Measurements from ENCODE around the gene ZNF362.
"Not testable (repeated sequence)": the region's sequence is repeated elsewhere in the genome, so short reads cannot be mapped to it uniquely, and the experiment has no call there.

ZNF362 gene

DNA sequence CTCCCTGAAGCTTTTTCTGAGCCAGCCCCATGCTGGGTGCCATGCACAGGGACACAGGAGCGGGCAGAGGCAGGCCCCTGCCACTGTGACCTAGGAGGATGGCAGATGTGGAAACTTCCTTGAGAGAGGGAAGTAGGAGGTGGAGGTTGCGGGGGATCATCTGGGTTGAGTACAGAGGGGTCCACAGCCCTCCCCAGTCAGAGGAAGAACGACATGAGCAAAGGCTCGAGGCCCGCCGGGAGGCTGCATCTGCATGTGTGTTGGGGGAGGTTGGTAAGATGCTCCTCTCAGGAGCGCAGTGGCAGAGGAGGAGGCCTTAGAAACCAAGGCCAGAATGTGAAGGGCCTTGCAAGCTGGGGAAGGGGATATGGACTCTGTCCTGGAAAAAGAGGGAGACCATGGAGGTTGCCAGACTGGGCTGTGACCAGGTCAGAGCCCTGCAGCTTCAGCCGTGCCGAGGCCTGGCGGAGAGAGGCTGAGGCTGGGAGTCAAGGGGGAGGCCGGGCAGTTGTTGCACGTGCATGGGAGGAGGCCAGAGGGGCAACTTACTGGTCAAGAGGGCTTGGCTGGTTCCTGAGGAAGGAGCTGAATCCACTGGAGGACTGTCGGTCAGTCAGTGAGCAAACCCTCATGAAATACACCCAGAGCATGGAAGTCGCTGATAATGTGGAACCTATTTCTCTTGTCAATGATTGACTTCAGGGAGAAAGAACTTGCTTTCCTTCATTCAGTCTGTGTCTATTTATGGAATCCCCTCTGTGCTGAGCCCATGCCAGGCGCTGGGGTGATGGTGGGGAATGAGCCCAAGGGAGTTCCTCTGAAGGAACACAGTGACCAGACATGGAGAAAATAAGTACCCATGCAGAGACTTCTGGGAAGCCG is 32.9 kb downstream of the ZNF362 start:
- no peak for DNase-seq

DNA sequence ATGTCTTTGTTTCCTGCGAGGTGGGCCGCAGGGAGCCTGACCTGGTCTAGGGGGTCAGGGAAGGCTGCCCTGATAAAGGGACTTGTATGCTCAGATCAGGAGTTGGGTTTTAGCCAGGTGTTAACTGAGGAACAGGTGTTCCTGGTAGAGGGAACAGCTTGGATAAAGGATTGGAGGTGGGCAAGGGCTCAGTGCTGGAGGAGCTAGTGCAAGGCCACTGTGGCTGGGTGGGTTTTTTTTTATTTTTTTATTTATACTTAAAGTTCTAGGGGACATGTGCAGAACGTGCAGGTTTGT is 33.5 kb downstream of the ZNF362 start:
- no peak for DNase-seq

DNA sequence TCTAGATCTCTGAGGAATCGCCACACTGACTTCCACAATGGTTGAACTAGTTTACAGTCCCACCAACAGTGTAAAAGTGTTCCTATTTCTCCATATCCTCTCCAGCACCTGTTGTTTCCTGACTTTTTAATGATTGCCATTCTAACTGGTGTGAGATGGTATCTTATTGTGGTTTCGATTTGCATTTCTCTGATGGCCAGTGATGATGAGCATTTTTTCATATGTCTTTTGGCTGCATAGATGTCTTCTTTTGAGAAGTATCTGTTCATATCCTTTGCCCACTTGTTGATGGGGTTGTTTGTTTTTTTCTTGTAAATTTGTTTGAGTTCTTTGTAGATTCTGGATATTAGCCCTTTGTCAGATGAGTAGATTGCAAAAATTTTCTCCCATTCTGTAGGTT is 34.3 kb downstream of the ZNF362 start:
- not testable (repeated sequence) for DNase-seq

DNA sequence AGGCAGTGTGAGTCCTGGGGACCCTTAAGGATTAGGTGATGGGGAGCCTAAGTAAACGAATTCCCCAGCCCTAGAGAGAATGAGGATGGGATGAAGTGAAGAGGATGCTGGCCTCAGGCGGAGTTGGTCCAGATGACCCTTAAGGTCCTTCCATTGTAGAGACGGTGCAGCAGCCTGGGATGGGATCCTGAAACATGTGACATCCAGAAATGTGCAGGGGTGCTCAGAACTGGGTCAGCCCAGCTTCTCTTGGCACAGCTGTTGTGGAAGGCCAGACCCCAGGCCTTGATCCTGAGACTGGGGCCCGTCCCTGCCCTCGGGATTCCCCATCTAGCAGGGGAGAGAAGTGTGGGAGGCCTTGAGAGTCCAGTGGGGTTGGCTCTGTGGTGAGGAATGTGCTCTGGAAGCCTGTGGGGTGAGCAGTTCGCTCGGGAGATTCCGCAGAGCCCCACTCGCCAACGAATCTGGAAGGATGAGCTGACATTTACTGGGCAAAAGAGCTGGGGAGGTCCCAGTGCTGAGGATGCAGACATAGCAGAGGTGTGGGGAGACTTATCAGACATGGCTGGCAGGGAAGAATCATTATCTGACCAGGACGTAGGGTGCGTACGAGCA is 36.5 kb downstream of the ZNF362 start:
- DNase-seq: no peak

DNA sequence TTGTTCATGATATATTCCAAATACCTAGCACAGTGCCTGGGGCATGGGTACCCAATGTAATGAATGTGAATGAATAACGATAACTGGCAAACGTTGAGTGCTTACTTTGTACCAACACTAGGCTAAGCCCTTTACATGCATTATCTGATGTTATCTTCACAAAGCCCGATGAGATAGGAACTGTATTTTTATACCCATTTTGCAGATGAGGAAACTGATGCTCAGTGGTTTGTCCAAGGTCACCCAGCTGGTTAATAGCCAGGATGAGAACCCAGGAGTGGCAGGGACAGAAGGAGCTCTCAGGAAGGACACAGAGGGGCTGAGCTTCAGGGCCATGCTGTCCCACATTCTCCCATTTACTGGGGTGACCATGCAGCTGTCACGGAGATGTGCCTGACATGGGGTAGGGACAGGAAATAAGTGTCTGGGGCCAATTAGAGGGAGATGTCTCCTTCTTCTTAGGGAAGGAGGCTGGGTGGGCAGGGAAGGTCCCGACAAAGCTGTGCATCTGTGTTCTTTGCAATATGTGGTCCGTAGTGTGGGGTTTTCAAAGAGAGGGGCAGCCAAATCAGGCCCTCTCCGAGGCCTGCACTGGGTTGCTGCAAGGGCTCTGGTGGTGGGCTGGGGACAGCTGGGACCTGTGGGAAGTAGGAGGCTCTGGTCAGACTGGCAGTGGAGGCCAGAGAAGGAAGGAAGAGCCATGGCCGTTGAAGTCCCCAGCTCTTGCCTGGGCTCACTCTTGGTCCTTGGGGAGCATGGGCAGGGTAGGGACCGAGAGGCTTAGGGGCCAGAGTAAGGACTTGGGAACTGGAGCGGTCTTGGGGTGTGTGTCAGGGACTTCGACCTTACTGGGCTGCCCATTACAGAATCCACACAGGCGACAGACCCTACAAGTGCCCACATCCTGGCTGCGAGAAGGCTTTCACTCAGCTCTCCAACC is 38.0 kb downstream of the ZNF362 start:
- no peak for DNase-seq

DNA sequence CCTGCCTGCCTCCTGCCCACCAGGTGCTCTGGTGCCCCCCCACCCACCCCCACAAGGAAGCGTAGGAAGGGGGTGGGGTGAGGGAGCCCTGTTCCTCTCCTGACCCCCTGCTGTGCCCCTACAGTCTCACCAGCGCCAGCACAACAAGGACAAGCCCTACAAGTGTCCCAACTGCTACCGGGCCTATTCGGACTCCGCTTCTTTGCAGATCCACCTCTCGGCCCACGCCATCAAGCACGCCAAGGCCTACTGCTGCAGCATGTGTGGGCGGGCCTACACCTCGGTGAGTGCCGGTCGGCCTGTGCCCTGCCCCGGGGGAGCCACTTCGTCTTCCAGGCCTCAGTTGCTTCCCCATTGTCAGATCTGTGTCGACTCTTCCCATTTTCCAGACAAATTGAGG is 38.7 kb downstream of the ZNF362 start:
- no peak for DNase-seq

DNA sequence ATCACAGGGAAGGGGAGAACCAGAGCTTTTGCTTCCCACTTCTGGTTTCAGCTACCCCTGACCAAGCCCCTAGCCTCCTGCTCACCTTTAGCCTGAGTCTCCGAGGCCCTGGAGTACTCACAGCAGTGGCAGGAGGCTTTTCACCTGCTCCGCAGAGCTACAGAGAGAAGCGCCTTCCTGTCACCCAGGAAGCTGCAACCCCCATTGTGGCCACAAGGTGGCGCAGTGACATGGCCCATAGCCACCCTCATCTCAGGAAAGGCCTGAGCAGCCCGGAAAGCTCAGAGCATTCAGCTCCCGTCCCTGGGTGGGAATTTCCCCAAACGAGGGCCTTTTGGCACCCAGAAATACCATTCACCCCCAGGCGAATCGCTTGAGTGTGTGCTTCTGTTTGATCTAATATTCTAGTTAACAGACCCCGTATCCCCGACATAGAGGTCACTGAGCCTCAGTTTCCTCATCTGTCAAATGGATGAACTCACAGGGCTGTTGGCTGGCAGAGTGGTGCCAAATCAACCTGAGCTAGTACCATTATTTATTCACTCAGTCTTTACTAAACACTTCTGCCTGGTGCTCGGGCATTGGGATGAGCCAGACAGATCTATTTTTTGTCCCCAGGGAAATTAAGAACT is 39.3 kb downstream of the ZNF362 start:
- peak; percentile 84 for DNase-seq

DNA sequence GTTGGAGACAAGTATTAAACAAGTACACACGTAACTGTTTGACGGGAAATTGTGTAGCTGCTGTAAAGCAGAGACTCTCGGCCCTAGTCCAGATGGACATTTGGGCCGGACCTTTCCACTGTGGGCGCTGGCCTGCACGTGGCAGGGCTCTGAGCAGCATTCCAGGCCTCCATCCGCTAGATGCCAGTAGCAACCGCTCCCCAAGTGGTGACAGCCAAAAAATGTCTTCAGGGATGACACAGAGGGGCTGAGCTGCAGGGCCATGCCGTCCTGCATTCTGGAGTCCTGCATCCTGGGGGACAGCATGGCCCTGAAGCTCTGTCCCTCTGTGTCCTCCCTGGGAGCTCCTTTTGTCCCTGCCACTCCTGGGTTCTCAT is 39.8 kb downstream of the ZNF362 start:
- no peak for DNase-seq

DNA sequence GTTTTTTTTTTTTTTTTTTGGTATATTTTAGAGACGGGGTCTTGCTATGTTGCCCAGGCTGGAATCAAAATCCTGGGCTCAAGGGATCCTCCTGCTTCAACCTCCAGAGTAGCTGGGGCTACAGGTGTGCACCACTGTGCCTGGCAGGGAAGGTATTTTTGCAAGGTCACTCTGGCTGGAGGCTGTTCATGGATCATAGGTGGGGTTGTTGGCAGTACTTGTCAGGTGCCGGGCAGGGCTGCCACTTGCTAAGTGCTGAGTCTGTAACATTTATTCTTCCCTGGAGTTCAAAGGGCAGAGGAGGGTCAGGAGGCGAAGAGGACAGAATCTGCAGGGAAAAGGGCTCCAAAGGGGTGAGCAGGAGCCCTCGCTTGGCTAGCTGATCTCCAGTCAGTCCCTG is 40.5 kb downstream of the ZNF362 start:
- no peak for DNase-seq

DNA sequence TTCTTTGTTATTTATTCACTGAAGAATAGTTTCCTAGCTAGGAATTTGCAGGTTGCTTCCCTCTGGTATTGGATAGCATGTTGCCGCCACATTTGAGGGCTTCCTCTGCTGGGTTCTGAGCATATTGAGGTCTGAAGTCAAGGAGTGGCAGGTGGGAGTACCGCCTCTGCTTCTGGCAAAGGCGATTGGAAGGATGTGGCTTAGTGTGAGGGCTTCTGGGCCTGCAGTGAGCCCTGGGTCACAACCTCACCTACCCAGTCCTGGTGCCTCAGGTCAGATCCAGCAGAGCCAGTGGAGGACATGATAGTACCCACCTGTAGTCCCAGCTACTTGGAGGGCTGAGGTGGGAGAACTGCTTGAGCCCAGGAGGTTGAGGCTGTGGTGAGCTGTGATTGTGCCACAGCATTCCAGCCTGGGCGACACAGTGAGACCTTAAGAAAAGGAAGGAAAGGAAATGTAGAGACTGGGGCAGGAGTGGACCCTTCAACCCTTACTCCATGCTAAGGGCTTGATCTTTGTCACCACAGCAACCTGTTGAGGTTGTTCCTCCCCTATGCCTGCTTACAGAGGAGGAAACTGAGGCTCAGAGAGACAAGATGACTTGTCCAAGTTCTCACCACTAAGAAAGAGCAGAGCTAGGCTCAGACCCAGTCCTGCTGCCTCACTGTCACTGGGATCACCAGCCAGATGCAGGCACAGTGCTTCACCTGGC is 41.8 kb downstream of the ZNF362 start:
- no peak for DNase-seq

DNA sequence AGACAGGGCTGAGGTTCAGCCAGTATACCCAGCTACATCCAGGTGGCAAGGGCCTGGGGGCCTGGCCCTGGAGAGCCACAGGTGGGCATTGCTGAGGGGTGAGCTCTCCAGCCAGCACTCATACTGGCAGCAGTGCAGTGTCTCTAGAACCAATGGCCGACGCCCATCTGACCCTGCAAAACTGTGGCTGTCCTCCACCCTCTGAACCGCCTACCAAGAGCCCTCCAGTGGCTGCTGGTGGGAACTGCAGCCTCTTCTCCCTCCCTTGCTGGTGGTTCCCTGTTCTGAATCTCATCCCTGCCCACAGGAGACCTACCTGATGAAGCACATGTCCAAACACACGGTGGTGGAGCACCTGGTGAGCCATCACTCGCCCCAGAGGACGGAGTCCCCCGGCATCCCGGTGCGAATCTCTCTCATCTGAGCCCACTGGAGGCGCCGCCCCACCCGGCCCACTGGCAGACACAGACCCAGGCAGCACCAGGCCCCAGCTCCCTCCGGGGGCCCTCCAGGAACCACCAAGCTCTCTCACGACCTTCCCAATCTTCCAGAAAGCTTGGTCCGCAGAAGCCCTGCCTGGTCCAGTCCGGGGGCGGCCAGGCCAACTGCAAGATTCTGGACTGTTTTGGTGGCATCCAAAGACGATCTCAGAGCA is 42.5 kb downstream of the ZNF362 start:
- DNase-seq: peak; percentile 92

DNA sequence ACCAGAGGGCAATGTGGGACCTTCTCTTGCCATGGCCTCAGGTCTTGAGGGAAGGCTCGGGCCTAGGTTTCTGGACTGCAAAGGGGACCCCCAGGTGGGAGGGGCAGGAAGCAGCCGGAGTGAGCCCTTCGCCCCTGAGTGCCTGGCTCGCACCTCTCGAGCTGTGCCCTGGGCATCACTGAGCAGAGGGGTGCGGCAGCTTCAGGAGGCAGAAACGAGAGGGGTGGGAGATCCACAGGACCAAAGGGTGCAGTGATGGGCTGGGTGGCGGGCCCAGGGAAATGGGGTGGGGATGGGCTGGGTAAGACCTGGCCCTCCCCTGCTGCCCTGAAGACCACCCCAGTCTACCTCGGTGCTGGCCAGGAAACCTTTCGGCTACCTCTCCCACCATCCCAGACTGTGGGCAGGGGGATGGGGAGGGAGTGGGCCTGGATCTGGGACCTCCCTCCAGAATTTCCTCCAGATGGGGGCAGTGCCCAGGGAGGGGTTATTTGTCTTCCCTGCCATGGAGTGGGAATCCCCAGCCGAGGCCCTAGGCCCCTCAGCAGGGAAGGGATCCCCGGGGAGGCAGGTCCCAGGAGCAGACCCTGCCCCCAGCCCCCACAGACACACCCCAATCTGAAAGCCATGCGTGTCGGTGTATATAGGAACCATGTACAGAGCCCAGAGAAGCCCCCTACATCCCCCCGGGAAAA is 43.3 kb downstream of the ZNF362 start:
- no peak for DNase-seq

DNA sequence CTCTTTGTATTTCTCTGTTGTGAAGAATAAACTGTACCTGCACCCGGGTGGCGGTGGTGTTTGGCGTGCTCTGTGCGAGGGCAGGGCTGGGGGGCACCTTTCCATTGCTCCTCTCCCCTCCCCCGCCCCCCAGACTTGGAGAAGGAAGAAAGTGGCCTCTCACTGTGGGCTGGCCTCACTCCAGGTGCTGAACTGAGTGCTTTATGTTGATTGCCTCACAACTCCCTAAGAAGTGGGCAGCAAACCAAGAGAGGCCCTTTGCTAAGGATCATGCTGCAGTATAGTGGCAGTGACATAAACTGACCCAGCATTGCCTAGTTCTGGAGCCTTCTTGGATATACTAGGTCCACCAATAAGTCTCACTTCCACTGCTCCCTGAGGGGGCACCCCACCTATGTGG is 44.4 kb downstream of the ZNF362 start:
- peak; percentile 64 for DNase-seq

DNA sequence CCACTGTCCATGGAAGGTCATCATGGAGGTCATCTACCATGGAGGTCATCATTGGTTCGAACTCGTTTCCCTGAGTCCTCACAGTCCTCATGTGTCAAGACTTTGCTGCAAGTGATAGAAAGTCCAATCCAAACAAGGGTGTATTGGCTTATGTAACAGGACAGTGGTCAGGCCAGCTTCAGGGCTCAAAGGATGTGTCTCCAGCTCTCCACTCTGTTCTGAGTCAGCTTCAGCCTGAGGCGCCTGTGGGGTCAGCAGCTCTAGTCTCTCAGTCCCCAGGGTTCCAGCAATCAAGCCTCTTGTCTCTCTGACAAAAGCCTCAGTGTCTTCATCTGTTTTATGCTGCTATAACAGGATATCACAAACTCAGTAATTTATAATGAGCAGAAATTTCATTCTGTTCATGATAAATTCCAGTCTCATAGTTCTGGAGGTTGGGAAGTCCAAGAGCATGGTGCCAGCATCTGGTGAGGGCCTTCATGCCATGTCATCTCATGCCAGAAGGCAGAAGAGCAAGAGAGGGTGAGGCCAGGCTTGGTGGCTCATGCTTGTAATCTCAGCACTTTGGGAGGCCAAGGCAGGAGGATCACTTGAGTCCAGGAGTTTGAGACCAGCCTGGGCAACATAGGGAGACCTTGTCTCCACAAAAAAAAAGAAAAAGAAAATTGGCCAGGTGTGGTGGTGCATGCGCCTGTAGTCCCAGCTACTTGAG is 45.1 kb downstream of the ZNF362 start:
- DNase-seq: no peak

DNA sequence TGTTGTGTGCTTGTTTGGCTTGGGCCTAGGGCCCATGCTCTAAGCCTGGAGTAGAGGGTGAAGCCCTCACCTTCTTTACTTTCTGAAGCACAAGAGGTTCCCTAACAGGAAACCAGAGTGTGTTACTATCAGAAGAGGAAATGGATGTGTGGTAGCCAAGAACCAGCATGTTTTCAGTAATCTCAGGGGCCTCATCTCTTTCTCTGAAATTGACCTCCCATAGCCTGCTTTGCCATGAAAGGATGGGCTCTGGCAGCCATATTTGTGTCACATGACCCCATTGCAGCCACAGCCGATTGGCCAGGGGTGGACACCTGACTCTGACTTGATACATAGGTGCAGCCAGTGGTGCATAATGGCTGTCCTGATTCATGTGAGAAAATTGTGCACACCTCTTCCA is 46.0 kb downstream of the ZNF362 start:
- DNase-seq: peak; percentile 51

DNA sequence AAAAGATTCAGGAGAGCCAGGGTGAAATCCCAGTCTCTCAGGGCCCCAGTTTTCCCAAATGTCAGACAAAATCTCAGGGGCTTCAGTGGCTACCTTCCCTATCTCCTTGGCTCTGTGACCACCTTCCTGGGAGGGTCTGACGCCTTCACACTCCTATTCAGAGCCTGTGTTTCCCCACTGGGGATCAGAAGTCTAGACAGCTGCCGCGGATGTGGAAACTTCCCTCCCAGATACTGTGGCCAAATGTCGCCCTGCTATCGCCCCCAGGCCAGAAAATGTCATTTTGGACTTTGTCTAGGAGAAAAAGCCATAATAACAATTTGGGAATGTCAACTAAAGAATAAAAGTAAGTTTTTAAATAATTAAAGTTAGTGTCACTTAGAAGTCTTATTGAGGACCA is 48.7 kb downstream of the ZNF362 start:
- DNase-seq: no peak

DNA sequence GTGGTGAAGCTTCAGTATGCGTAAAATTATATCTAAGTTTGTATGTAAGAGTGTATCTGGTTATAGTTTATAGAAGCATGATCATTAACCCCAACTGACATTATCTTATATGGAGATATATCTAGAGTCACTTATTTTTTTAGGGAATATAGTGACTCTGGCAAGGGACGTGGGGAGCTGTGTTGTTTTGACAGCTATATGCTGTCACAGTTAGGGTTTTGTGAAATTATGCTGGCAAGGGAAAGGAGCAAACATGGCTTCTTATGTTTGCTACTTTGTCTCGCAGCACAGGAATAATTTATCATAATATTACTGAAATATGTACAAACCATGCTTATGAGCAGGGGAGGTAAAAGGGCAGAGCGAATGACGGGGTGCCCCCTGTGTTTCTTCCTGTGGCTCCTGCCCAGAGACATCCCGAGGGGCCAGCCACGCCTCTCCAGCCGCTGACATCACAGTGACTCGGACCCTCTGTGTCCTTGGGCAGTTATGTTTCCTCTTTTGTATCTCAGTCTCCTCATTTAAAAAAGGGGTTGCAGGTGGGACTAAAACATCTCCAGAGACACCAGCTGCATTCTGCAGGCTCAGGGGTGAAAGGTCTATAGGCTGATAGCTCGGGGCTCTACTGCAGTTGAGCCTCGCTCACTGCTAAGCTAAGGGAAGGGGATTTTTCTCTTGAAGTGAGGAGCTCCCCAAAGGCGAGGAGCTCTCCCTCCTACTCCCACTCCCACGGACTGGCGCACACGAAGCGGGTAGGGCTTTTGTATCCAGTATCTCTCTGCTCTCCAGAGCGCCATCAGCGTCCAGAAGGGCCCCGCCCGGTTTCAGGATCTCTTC is 49.7 kb downstream of the ZNF362 start:
- no peak for DNase-seq

DNA sequence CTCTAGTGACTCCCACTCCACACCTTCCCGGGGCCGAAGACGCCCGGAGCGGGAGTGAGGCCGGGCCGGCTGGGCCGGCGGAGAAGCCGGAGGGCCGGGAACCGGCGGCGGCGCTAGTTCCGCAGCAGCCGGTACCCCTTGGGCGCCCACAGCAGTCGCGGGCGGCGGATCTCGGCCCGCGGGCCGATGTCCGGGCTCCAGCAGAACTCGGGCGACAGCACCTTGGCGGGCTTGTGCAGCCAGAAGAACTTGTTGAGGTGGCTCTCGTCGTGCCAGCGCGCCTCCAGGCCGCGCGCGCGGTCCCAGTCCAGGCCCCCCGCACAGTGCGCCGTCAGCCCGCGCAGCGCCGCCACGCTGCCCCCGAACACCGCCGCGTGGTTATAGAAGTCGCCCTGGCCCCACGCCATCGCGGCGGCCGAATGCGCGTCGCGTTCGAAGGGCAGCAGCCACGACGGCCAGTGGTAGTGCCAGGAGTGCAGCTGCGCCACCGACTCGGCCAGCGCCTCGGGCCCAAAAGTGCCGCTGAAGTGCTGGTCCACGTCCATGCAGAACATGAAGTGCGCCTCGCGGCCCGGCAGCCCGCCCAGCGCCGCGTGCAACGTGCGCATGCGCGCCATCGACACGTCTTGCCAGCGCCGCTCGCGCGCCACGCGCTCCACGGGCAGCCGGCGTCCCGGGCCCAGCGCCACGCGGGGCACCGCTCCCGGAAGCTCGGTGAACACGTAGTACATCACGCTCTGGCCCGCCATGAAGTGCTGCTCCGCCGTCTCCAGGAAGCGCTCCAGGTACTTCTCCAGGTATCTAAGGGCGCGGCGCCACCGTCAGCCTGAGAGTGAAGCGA is 50.6 kb downstream of the ZNF362 start:
- DNase-seq: no peak

DNA sequence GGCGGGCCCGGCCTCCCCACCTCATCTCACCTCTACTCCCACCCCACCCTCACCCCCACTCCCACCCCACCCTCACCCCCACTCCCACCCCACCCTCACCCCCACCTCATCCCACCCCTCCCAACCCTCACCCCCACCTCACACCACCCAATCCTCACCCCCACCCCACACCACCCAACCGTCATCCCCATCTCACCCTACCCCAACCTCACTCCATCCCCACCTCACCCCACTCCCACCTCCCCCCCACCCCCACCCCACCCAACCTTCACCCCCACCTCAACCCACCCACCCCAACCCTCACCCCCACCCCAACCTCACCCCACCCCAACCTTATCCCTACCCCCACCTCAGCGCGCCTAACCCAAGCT is 51.2 kb downstream of the ZNF362 start:
- no peak for DNase-seq
